Measurements from ENCODE around the gene TMEM179B.
"Not testable (repeated sequence)": the region's sequence is repeated elsewhere in the genome, so short reads cannot be mapped to it uniquely, and the experiment has no call there.

Gene TMEM179B, protein sequence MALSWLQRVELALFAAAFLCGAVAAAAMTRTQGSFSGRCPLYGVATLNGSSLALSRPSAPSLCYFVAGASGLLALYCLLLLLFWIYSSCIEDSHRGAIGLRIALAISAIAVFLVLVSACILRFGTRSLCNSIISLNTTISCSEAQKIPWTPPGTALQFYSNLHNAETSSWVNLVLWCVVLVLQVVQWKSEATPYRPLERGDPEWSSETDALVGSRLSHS

DNA sequence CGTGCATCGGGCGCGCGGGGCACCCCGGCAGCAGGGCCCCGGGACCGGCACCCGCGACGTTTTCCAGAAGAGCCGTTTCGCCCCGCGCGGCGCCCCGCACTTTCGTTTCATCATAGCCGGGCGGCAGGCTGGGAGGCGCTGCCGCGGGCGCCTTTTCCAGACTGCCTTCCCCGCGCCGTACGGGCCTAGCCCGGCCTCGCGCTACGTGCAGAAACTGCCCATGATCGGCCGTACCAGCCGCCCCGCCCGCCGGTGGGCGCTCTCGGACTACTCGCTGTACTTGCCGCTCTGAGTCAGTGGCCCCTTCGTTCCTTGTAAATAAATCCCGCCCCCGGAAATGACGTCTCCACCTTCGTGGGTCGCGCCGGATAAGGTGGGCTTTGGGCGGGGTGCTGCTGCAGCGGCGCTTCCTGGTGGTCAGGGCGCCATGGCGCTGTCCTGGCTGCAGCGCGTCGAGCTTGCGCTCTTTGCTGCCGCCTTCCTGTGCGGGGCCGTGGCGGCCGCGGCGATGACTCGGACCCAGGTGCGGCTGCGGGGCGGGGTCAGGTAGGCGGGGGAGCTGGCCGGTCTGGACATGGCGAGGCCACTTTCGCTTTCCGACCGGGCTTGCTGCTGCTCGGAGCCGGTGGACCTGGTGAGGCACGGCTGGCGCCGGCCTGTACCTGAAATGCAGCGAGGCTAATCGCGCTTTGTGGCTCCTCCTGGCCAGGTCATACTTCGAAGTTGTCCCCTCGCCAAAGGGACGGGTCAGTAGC is at the start of gene TMEM179B:
Gene TMEM179B (plus strand): TSS at position 398 of the 755 bp plus-strand sequence. CDS start 30 bp downstream, at position 428.
- DNase-seq = peak; percentile 97 to 98

DNA sequence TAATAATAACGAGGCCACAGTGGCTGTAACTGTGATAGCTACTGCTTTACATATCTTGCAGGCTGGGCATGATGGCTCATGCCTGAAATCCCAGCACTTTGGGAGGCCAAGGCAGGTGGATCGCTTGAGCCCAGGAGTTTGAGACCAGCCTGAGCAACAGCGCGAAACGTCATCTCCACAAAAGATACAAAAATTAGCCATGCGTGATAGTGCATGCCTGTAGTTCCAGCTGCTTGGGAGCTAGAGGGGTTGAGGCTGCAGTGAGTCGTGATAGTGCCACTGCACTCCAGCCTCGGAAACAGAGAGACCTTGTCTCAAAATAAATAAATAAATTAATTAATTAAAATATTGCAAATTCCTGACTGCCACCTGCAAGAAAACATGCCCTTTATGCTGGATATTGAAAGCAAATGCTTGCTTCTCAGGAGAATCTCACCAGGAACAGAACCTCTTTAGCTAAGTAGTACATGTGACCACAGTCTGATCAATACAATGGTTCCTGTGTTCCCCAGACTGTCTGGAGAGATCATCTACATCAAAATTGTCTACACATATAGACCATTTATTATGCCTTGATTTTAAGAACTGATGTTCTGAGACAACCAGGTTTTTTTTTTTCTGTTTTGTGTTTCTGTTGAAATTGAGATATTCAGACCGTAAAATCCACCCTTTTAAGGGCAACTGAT is 39.6 kb upstream of the TMEM179B start:
- no peak for DNase-seq

DNA sequence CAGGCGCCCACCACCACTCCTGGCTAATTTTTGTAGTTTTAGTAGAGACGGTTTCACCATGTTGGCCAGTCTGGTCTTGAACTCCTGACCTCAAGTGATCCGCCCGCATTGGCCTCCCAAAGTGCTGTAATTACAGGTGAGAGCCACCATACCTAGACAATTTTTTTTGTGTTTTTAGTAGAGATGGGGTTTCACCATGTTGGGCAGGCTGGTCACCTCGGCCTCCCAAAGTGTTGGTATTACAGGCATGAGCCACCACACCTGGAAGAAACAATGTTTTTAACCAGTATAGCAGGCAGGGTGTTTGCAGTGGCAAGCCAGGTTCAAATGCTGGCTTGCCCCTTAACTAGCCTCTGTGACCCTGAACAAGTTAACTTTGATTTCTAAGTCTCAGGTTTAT is 37.3 kb upstream of the TMEM179B start:
- not testable (repeated sequence) for DNase-seq

DNA sequence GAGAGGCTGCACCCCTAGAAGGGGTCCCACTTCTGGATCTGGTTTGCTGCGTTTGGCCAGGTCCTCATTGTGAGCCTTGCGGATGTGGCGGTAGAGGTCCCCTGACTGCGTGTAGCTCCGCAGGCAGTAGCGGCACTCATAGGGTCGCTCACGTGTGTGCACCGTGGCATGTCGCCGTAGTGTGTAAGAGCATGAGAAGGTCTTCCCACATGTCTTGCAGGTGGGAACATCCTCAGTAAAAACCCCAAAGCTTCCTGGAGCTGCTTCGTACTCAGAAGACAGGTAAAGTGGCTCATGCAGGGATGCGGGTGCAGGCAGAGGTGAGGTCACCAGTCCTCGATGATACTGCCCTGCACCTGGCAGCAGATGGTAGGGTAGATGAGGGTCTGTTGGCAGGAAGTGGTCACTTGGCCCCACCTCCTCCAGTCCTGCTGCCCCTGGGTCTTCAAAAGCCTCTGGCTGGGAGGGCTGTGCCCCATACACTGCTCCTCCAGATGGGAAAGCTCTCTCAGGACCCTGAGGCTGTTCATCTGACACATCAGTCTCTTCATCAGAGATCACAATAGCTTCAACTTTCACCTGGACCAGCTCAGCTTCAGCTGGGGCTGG is 34.9 kb upstream of the TMEM179B start:
- no peak for DNase-seq

DNA sequence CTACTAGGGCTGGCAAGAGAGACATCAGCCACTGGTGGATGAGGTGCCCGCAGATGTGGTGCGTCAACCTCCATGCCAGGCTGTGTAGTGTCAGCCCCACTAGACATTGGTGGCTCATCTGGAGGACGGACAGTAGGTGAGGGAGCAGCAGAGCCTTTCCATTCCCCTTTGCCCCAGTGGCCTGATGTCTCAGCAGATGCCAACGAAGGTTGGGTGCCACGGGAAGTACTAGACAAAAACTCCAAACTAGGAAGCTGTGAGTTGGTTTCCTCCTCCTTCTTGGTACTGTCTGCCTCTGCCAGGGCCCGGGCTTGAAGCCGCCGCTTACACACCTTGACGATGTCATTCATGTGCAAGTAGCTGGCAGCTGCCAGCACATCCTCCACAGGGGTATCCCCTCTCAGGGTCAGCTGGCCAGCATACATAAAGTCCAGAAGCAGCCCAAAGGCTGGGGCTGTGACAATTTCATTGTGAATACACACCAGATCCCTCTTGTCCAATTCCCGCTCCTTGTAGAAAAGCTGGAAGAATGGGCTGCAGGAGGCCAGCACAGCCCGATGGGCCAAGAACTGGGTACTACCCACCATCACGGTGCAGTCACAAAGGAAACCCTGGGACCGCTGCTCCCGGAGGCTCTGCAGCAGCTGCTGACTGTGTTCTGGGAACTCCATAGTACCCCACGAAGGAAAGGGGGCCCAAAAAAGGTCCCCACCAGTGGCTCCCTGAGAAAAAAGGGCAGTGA is 34.0 kb upstream of the TMEM179B start:
- no peak for DNase-seq

DNA sequence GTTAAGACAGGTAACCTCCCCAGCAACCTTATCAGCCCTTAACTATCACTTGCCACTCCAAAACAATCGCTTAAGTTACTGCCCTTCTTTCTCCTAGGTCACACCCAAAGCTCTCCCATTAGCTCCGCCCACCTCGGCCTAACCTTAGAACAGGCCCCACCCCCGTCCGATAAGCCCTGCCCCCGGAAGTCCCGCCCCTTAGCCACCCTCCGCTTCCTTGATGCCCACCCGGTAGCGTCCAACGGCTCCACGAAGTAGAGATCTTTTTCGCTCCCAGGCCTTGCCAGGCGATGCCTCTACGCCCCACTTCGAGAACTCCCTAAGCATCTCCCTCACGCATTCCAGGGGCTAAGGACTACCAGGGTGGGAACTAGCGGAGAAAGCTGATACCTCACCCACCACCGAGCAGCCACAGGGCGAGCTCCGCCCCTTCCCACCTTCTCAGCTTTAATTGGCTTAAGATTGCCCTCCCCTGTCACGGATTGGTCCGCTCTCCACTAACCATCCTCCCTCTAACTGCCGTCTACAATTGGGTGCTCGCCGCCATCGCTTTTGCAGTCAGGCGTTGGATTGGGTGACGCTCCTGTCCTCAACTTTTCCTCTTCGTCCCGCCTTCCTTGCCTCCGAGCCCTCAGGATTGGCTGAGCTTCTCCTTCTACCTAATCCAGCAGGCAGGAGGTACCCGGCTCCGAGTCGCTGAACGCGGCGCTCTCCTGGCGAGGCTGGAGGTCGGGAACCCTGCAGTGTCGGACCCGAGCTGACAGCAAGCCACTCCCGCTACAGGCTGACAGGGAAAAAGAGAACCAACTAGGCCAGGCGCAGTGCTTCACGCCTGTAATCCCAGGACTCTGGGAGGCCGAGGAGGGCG is 33.2 kb upstream of the TMEM179B start, which contains the start of gene ZBTB3:
Gene ZBTB3 (minus strand): TSS at position 425 of the 868 bp plus-strand sequence. CDS start 496 bp downstream, outside the sequence.
- DNase-seq = peak; percentile 99

DNA sequence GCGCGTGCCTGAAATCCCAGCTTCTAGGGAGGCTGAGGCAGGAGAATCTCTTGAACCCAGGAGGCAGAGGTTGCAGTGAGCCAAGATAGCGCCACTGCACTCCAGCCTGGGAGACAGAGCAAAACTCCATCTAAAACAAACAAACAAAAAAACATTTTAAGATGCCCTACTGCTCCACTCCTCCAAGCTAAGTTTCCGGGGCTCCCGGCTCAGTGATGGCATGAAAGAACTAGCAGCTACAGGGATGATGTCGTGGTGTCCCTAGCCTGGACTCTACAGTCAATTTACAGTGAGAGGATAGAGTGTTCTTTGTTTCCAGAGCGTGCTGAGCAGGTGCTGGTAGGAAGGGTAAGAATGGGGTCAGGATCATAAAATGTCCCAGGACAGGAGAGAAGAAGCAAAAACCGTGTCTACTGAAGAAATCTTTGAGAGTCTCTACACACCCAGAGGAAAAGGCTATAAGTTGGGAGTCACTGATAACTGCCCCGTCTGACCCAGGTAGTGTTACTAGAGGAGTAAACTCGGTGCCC is 32.1 kb upstream of the TMEM179B start:
- no peak for DNase-seq

DNA sequence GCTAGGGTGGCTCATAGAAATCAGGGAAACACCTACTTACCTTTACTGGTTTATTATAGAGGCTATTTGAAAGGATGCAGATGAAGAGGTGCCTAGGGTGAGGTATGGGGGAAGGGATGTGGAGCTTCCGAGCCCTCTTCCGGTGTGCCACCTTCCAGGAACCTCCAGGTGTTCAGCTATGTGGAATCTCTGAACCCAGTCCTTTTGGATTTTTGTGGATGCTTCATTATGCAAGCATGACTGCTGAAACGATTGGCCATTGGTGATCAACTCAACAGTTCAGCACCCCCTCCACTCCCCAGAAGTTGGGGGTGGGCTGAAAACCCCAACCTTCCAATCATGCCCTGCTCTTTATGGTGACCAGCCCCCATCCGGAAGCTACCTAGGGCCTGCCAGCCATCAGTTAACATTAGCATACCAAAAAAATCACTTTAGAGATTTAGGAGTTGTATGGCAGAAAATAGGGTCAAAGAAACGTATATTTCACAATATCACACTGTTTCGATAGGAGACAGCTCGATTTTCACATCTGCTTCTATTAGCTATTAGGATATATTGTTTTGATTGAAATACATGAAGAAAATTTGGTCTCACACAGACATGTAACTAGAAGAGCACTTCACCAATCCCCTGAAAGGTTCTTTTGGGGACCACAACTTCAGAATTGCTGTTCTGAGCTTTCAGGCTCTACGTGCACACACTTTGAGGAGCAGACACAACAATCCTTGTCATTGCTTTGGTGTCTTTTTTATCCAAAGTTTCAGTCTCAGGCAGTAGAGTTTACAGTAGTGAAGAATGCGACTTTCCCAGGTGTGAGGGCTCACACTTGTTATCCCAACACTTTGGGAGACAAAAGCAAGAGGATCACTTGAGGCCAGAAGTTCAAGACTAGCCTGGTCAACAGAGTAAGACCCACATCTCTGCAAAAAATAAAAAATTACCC is 29.1 kb upstream of the TMEM179B start:
- no peak for DNase-seq

DNA sequence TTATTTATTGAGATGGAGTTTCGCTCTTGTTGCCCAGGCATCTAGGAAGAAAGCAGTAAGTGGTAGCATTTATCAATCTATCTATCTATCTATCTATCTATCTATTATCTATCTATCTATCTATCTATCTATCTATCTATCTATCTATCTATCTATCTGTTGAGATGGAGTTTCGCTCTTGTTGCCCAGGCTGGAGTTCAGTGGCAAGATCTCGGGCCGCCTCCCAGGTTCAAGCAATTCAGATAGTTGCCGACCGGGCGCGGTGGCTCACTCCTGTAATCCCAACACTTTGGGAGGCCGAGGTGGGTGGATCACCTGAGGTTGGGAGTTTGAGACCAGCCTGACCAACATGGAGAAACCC is 26.4 kb upstream of the TMEM179B start:
- DNase-seq = not testable (repeated sequence)

DNA sequence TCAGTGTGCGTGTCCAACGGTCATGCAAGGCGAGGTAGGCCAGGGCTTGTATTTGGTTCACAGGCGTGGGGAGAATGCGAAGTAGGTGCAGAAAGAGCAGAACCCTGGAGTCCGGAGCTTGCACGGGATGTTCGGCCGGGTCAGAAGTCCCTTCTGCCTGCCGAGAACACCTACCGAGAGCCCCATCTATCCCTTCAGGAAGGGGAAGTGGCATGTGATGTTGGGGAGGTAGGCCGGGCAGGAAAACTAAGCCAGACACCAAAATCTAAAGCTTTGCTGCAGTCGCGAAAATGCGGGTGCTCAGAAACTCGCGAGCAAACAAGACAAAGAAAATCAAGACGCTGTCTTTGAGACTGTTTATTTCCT is 16.4 kb upstream of the TMEM179B start:
- no peak for DNase-seq

DNA sequence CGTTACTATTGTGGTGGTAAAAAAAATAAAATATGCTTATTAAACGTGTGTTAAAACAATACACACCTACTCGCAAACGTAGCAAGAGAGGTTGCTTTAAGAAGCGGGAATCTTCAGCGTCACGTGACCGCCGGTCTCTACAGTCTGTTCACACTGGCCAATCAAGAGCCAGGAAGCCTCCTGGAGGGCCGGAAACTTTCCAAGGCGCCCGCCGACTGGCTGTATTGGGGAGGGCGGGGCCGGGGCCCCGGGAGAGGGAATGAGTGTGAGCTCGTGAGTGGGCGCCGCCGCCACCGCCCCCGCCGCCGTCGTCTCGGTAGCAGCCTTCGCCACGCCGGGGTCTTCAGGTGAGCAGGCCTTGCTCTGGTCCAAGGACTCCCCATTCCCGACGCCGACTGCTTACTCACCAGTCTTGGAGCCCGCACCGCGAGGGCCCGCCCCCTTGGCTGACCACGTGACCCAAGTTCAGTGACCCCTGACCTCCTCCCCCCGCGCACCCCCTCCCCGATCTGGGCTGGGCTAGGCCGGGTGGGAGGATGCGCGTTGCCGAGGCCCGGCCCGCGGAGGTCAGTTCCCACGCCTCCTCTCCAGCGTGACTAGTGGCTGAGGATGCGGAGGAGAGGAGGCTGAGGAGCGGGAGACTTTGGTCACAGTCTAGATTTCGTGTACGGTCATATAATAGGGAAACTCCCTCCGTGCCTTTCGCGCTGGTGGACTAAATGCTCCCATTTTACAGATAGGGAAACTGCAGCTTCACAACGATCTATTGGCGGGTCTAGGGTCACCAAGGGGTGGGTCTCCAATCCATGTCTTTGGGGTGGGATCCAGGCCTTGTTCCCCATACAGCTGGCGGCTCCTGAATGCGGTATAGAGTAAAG is 15.8 kb upstream of the TMEM179B start, which contains the start of gene TAF6L:
Gene TAF6L (plus strand): TSS at position 253 of the 878 bp plus-strand sequence. CDS start 4,388 bp downstream, outside the sequence.
- DNase-seq = peak; percentile 89 to 93

DNA sequence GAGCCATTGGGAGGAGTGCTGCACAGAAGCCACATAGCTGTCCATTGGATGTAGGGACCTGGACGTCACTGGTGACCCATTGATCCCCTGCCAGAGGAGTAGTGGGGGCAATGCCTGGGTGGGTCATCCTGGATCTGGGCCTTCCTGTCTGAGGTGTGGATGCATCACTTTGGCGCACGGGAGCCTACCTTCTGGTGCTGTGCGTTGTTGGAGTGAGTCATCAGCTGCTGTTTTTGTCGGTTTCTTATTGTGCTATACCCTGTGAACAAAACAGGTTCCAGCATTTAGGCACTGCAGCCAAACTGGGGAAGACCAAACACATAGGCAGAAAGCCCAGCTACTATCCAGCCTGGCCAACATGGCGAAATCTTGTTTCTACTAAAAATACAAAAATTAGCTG is 12.8 kb upstream of the TMEM179B start:
- DNase-seq = no peak

DNA sequence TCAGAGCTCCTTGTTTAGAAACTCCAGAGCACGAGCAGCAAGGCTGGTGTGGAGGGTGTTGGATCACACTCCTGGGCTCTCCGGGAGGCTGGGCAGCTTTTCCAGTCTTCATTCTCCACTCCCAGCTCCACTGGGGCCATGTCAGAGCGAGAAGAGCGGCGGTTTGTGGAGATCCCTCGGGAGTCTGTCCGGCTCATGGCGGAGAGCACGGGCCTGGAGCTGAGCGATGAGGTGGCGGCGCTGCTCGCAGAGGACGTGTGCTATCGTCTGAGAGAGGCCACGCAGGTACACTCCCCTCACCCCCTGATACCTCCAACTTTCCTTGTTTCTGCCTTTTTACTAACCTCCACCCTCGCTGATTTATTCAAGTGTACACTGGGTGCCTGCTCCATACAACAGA is 11.6 kb upstream of the TMEM179B start:
- no peak for DNase-seq

DNA sequence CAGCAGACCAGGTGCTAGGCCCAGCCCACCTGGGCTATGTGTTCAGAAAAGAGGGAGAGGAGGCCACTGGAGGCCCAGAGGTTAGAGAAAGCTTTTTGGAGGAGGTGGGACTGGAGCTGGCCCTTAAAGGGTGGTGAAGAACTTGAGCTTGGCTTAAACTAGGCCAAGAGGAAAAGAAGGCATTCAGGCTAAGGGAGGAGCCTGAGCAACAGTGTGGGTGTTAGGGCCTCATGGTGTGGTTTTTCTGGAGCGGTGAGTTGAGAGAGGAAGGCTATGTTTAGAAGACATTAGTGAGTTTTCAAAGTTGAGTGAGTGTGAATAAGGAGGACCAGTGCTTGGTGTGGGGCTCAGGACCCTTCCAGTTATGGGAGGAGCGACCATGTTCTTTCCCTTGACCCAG is 9.8 kb upstream of the TMEM179B start:
- DNase-seq = no peak

DNA sequence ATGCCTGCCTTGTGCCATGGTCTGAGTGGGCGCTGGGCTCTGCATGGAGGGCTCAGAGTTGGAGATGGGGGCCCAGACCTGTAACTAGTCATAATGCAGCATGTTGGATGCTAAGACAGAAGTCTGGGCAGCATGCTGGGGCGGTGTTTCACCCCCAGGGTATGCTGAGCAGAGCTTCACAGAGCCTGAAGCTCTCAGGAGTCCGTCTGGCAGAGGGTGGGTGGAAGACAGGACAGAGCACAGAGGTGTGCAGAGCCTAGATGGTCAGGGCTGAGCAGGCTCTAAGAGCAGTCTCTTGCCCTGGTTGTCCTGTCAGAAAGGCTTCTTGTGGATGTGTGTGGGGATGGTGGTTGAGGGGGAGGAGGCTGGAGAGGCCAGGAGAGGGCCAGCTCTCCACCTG is 8.8 kb upstream of the TMEM179B start:
- DNase-seq = no peak

DNA sequence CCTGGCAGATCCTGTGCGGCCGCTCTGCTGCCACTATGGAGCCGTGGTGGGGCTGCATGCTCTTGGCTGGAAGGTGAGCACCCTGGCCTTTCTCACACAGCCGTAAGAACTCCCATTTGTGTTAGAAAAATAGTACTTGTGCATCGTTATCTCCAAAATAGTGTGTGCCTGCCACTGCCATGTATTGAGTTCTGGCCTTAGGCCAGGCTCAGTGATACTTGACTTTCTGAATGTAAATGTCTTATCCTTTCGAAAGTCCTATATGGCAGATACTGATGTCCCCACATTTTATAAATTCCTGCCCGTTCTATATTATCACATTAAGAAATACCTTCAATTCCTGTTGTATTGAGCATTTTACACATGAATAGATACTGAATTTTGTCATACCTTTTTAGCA is 4.4 kb upstream of the TMEM179B start:
- DNase-seq = no peak

DNA sequence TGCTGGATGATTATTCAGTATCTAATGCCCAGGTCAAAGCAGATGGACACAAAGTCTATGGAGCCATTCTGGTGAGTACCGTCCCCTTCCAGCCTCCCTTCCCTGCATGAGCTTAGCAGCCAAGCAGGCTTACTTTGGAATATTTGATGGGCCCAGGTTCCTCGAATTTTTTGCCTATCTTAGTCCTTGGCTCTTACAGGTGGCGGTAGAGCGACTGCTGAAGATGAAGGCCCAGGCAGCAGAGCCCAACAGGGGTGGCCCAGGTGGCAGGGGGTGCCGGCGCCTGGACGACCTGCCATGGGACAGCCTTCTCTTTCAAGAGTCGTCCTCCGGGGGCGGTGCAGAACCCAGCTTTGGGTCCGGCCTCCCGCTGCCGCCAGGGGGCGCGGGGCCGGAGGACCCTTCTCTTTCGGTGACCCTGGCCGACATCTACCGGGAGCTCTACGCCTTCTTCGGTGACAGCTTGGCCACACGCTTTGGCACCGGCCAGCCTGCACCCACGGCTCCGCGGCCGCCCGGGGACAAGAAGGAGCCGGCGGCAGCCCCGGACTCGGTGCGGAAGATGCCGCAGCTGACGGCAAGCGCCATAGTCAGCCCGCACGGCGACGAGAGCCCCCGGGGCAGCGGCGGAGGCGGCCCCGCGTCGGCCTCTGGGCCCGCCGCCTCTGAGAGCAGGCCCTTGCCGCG is 741 bp upstream of the TMEM179B start:
- DNase-seq = peak; percentile 87 to 90

DNA sequence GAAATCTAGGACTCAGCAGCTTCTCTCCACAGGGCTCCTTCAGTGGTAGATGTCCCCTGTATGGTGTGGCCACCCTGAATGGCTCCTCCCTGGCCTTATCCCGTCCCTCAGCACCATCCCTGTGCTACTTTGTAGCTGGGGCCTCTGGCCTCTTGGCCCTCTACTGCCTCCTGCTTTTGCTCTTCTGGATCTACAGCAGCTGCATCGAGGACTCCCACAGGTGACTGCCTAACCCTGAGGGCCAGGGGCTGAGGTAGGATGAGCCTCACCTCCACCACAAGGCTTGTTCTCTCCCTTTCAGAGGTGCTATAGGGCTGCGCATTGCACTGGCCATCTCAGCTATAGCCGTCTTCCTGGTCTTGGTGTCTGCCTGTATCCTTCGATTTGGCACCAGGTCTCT is 1.8 kb downstream of the TMEM179B start:
- no peak for DNase-seq
